OCI-LY7 (cell line): ENCODE results near the gene ADCK2. TPM values are rescaled to one million over a fixed set of nuclear protein-coding genes. Genes with fewer than 3 reads are reported as not detected.

Experiments used
- BruUV-seq: library from RNA; stranded (reverse); fragments of 400-500 nt; replicated peaks from 2 replicates; lab custom pipeline; 2021; lab: Mats Ljungman, UMichigan
- CTCF ChIA-PET: fragments of 300-600 bp; sonication (Branson Sonifier 250); formaldehyde crosslinking; loops from one replicate; lab custom pipeline; 2022; ENCODE audit warnings: antibody characterized with exemption; ENCODE audit not compliant: unreplicated experiment; lab: Charles Lee
- POLR2A ChIA-PET: fragments of 300-600 bp; sonication (Branson Sonifier 250); formaldehyde crosslinking; loops from one replicate; lab custom pipeline; 2022; ENCODE audit warnings: antibody characterized with exemption; lab: Charles Lee
- DNase-seq: peaks from one replicate; pipeline ENCODE4 v3.0.0-alpha.2; 2015; ENCODE audit warnings: low spot score
- H2AFZ ChIP-seq: fragments of 200-600 bp; sonication (generic), shearing (Covaris generic); 2 replicates; pipeline ENCODE4 v1.6.1; 2014; ENCODE audit warnings: mild to moderate bottlenecking, antibody characterized with exemption, low read length, moderate library complexity
- H3K27ac ChIP-seq: fragments of 200-600 bp; sonication (generic); 2 replicates; pipeline ENCODE4 v1.5.1; 2014; ENCODE audit warnings: mixed run types, low read depth, mild to moderate bottlenecking, moderate library complexity, low read length, inconsistent platforms; ENCODE audit not compliant: poor library complexity, severe bottlenecking
- H3K36me3 ChIP-seq: fragments of 200-600 bp; sonication (generic); 2 replicates; pipeline ENCODE4 v1.6.1; 2014; ENCODE audit warnings: mild to moderate bottlenecking, antibody characterized with exemption, low read length, moderate library complexity, mixed read lengths; ENCODE audit not compliant: insufficient read depth
- H3K4me1 ChIP-seq: fragments of 200-600 bp; sonication (generic); 2 replicates; pipeline ENCODE4 v1.5.1; 2014; ENCODE audit warnings: mild to moderate bottlenecking, low read length; ENCODE audit not compliant: insufficient read depth, poor library complexity, severe bottlenecking
- H3K4me2 ChIP-seq: fragments of 200-600 bp; sonication (generic); 2 replicates; pipeline ENCODE4 v1.6.1; 2014; ENCODE audit warnings: mild to moderate bottlenecking, low read length
- H3K4me3 ChIP-seq: fragments of 200-600 bp; sonication (generic); 2 replicates; pipeline ENCODE4 v1.5.1; 2014; ENCODE audit warnings: mild to moderate bottlenecking, low read depth, low read length; ENCODE audit not compliant: poor library complexity, severe bottlenecking
- H3K79me2 ChIP-seq: fragments of 200-600 bp; sonication (generic); 2 replicates; pipeline ENCODE4 v1.6.1; 2016; ENCODE audit warnings: low read depth, mild to moderate bottlenecking, low read length, moderate library complexity, mixed read lengths; ENCODE audit not compliant: insufficient read depth
- H3K9me2 ChIP-seq: fragments of 200-600 bp; sonication (generic); 2 replicates; pipeline ENCODE4 v1.6.1; 2016; ENCODE audit warnings: mild to moderate bottlenecking, low read length, mixed read lengths; ENCODE audit not compliant: insufficient read depth
- H3K9me3 ChIP-seq: fragments of 200-600 bp; sonication (generic); 2 replicates; pipeline ENCODE4 v1.6.1; 2014; ENCODE audit warnings: mild to moderate bottlenecking, mixed run types, low read length, mixed read lengths
- H4K20me1 ChIP-seq: fragments of 200-600 bp; sonication (generic); 2 replicates; pipeline ENCODE4 v1.6.1; 2014; ENCODE audit warnings: mild to moderate bottlenecking, antibody characterized with exemption, low read length, moderate library complexity, mixed read lengths; ENCODE audit not compliant: insufficient read depth
- CTCF ChIP-seq: fragments of 200-600 bp; sonication (generic); conservative IDR thresholded peaks from 2 replicates; pipeline ENCODE4 v1.5.1; 2014; ENCODE audit warnings: mild to moderate bottlenecking, antibody characterized with exemption, low read length, moderate library complexity, mixed read lengths
- EZH2phosphoT487 ChIP-seq: fragments of 200-600 bp; sonication (generic); IDR thresholded peaks from 2 replicates; pipeline ENCODE4 v1.6.1; 2018; ENCODE audit warnings: low read depth, borderline replicate concordance, mild to moderate bottlenecking, mixed run types, antibody characterized with exemption, low read length, moderate library complexity, mixed read lengths
- intact Hi-C: fragments of 100-400 bp; cut with micrococcal nuclease; formaldehyde crosslinking; loops from one replicate; pipeline ENCODE4 v1.10.0; 2022; ENCODE audit not compliant: unreplicated experiment
- total RNA-seq, 2 experiments: library from RNA; depleted of rRNA in 1 of 2; stranded (reverse); fragments of >200 nt in 1 of 2; shearing (Covaris generic) in 1 of 2; gene quantifications; 2 replicates each; pipeline ENCODE4 v1.2.3, GENCODE V29; 2014 to 2022

The ADCK2 gene
- total RNA-seq, 2 experiments from 2014 or later, result 45.8 to 60.2 TPM

GRCh38 chr7:140694592-140694991, 21.8 kb downstream of the ADCK2 start:
- no peaks in the 10 kb centered on the region for H3K9me2 ChIP-seq
- peaks cover 5% of the 10 kb centered on the region; the same call in 1 of the 2 replicates for H4K20me1 ChIP-seq
- CTCF ChIA-PET, result no interaction called here
- H3K9me3 ChIP-seq, result no peaks in the 10 kb centered on the region
- TF ChIP-seq CTCF (no peak), EZH2phosphoT487 (no peak)
- peaks cover 67% of the 10 kb centered on the region for H3K36me3 ChIP-seq
- intact Hi-C loops, result no loop called here
- H3K4me3 ChIP-seq, result no peak overlapping the region
- no peak overlapping the region for H3K27ac ChIP-seq
- H3K4me2 ChIP-seq, result no peak overlapping the region
- H3K4me1 ChIP-seq, result peaks cover 21% of the 10 kb centered on the region
- peaks cover 24% of the 10 kb centered on the region for H3K79me2 ChIP-seq
- no peak for DNase-seq
- POLR2A ChIA-PET, result no interaction called here
- no peak overlapping the region for H2AFZ ChIP-seq
- BruUV-seq, result no TSS peak

- Histone ChIP-seq H3K79me2 (peaks cover 31% of the 10 kb centered on the region), H3K4me1 (peaks cover 21% of the 10 kb centered on the region), H3K9me2 (no peaks in the 10 kb centered on the region), H3K27ac (no peak overlapping the region), H3K36me3 (peaks cover 69% of the 10 kb centered on the region), H3K4me3 (no peak overlapping the region), H3K9me3 (no peaks in the 10 kb centered on the region), H3K4me2 (no peak overlapping the region), H2AFZ (no peak overlapping the region), H4K20me1 (peaks cover 5% of the 10 kb centered on the region; the same call in 1 of the 2 replicates)
- intact Hi-C loops, result loop anchor here (5.0 kb wide), 1 partner anchor 1042 kb away; the partner anchor contains the start of gene SSBP1
- TF ChIP-seq CTCF, result no peak
- CTCF ChIA-PET, result no interaction called here
- POLR2A ChIA-PET, result interaction anchor here (1.8 kb wide), 2 partner anchors 9 to 22 kb away, joined by 4 to 10 read pairs; partner anchors contain the start of gene ADCK2
- DNase-seq, result no peak
- no TSS peak for BruUV-seq
Measured at GRCh38 chr7:140695381-140695780, 22.6 kb downstream of the ADCK2 start.

DNA sequence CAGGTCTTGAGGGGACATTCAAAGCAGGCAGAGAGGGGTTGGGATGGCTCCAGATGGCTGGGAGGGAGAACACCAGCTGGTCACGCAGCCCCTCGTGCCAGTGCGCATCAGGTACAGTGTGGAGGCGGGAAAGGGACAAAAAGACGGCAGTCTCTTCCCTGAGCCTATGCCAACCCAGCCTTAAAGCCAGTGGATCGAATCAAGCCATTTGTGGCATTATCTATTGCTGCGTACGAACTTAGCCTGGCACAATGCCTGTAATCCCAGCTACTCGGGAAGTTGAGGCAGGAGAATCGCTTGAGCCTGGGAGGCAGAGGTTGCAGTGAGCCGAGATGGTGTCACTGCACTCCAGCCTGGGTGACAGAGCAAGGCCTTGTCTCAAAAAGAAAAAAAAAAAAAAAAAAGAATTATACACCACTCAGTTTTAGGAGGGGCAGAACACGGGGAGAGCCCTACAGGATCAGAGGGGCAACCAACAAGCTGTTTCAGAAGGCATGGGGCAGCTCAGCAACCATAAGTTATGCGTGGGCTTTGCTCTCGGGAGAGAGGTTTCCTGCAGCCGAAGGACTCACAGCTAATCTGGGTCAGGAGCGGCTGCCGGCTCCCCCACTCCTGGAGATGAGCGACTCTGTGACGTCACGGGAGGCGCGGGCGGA, 23.4 kb downstream of the ADCK2 start:
- peaks cover 71% of the 10 kb centered on the region for H3K36me3 ChIP-seq
- peaks cover 38% of the 10 kb centered on the region for H3K79me2 ChIP-seq
- H4K20me1 ChIP-seq, result peaks cover 5% of the 10 kb centered on the region; the same call in 1 of the 2 replicates
- CTCF ChIA-PET, result interaction anchor here (0.6 to 1.0 kb wide), 2 partner anchors 10 to 79 kb away, joined by 3 to 5 read pairs; no protein-coding TSS in a partner anchor
- peak overlapping the region; percentile 77 for H3K4me3 ChIP-seq
- TSS peak; percentile 77 for BruUV-seq
- peaks cover 21% of the 10 kb centered on the region for H3K4me1 ChIP-seq
- peak; percentile 91 for DNase-seq
- TF ChIP-seq EZH2phosphoT487 (no peak), CTCF (no peak)
- peak overlapping the region; percentile 66 for H3K27ac ChIP-seq
- POLR2A ChIA-PET, result interaction anchor here (0.6 to 1.8 kb wide), 9 partner anchors 10 to 1608 kb away, joined by 3 to 10 read pairs (median 6); partner anchors contain the start of genes ADCK2 and BRAF
- H3K9me2 ChIP-seq, result no peaks in the 10 kb centered on the region
- no peaks in the 10 kb centered on the region for H3K9me3 ChIP-seq
- peak overlapping the region; percentile 89 for H3K4me2 ChIP-seq
- peak overlapping the region; percentile 62 for H2AFZ ChIP-seq
- intact Hi-C loops, result loop anchor here (1.0 to 5.0 kb wide), 4 partner anchors 22 to 1041 kb away; partner anchors contain the start of genes BRAF, MRPS33 and SSBP1
